Activated T-cell treated with anti-CD3 and anti-CD28 coated beads, Interleukin-2, amount 50 U/mL, for 24 hours (primary cell): ENCODE data around the gene FBXW5.
A peak's percentile ranks its signal among the peaks of the same experiment; 100 is the strongest.

ENCODE experiments used
- DNase-seq: peaks from one replicate; pipeline ENCODE4 v3.0.0-alpha.2; 2020
- H3K27ac Mint-ChIP-seq: 2 replicates; pipeline ENCODE4 v1.8.0; 2020; ENCODE audit warnings: mild to moderate bottlenecking, mixed read lengths
- H3K27me3 Mint-ChIP-seq: 2 replicates; pipeline ENCODE4 v1.8.0; 2020; ENCODE audit warnings: mixed read lengths
- H3K36me3 Mint-ChIP-seq: 2 replicates; pipeline ENCODE4 v1.8.0; 2020; ENCODE audit warnings: low read depth, mixed read lengths
- H3K4me1 Mint-ChIP-seq: 2 replicates; pipeline ENCODE4 v1.8.0; 2020; ENCODE audit warnings: low read depth, mixed read lengths
- H3K4me3 Mint-ChIP-seq: 2 replicates; pipeline ENCODE4 v1.8.0; 2020; ENCODE audit warnings: mild to moderate bottlenecking, moderate library complexity, mixed read lengths
- H3K9me3 Mint-ChIP-seq: 2 replicates; pipeline ENCODE4 v1.8.0; 2020; ENCODE audit warnings: mixed read lengths

Gene FBXW5

GRCh38 chr9:136910197-136910900, 34.2 kb downstream of the FBXW5 start:
- no peaks in the 10 kb centered on the region for H3K27me3 Mint-ChIP-seq
- peaks cover 93% of the 10 kb centered on the region for H3K36me3 Mint-ChIP-seq

GRCh38 chr9:136907011-136907914, 37.3 kb downstream of the FBXW5 start:
- H3K4me3 Mint-ChIP-seq: no peak overlapping the region
- peaks cover 23% of the 10 kb centered on the region for H3K4me1 Mint-ChIP-seq
- peaks cover 93% of the 10 kb centered on the region for H3K36me3 Mint-ChIP-seq
- no peaks in the 10 kb centered on the region for H3K9me3 Mint-ChIP-seq
- H3K27ac Mint-ChIP-seq: no peak overlapping the region
- no peak for DNase-seq
- no peaks in the 10 kb centered on the region for H3K27me3 Mint-ChIP-seq

More at GRCh38 chr9:136910197-136910900, 34.2 kb downstream of the FBXW5 start:
- peaks cover 7% of the 10 kb centered on the region for H3K4me1 Mint-ChIP-seq
- no peak overlapping the region for H3K4me3 Mint-ChIP-seq
- no peaks in the 10 kb centered on the region for H3K9me3 Mint-ChIP-seq
- H3K27ac Mint-ChIP-seq: peak overlapping the region; percentile 23
- DNase-seq: no peak

- Mint-ChIP-seq H3K27ac (peak overlapping the region; percentile 69), H3K36me3 (peaks cover 95% of the 10 kb centered on the region), H3K27me3 (no peaks in the 10 kb centered on the region), H3K4me1 (peaks cover 33% of the 10 kb centered on the region), H3K9me3 (no peaks in the 10 kb centered on the region), H3K4me3 (no peak overlapping the region)
- no peak for DNase-seq
These were observed 38.3 kb downstream of the FBXW5 start for GRCh38 chr9:136906266-136906665.

GRCh38 chr9:136903041-136903554, 41.4 kb downstream of the FBXW5 start:
- DNase-seq: no peak
- peaks cover 94% of the 10 kb centered on the region for H3K36me3 Mint-ChIP-seq
- peak overlapping the region; percentile 79 for H3K27ac Mint-ChIP-seq
- peaks cover 49% of the 10 kb centered on the region for H3K4me1 Mint-ChIP-seq
- no peaks in the 10 kb centered on the region for H3K9me3 Mint-ChIP-seq
- peak overlapping the region; percentile 18 for H3K4me3 Mint-ChIP-seq
- no peaks in the 10 kb centered on the region for H3K27me3 Mint-ChIP-seq

GRCh38 chr9:136902259-136902821, 42.2 kb downstream of the FBXW5 start:
- H3K27ac Mint-ChIP-seq: peak overlapping the region; percentile 96
- H3K27me3 Mint-ChIP-seq: no peaks in the 10 kb centered on the region
- peaks cover 88% of the 10 kb centered on the region for H3K36me3 Mint-ChIP-seq
- no peaks in the 10 kb centered on the region for H3K9me3 Mint-ChIP-seq
- peak overlapping the region; percentile 64 for H3K4me3 Mint-ChIP-seq
- peak; percentile 88 for DNase-seq
- peaks cover 49% of the 10 kb centered on the region for H3K4me1 Mint-ChIP-seq

GRCh38 chr9:136901516-136902258, 42.9 kb downstream of the FBXW5 start:
- Mint-ChIP-seq H3K36me3 (peaks cover 86% of the 10 kb centered on the region), H3K4me3 (peak overlapping the region; percentile 64), H3K27me3 (no peaks in the 10 kb centered on the region), H3K4me1 (peaks cover 52% of the 10 kb centered on the region), H3K9me3 (no peaks in the 10 kb centered on the region), H3K27ac (peak overlapping the region; percentile 96)
- peak; percentile 81 for DNase-seq

GRCh38 chr9:136900988-136901515, 43.5 kb downstream of the FBXW5 start:
- H3K27me3 Mint-ChIP-seq: no peaks in the 10 kb centered on the region
- DNase-seq: no peak
- H3K36me3 Mint-ChIP-seq: peaks cover 81% of the 10 kb centered on the region
- peak overlapping the region; percentile 96 for H3K27ac Mint-ChIP-seq
- H3K4me1 Mint-ChIP-seq: peaks cover 49% of the 10 kb centered on the region
- peak overlapping the region; percentile 64 for H3K4me3 Mint-ChIP-seq
- H3K9me3 Mint-ChIP-seq: no peaks in the 10 kb centered on the region

GRCh38 chr9:136900556-136900955, 44.0 kb downstream of the FBXW5 start:
- peaks cover 48% of the 10 kb centered on the region for H3K4me1 Mint-ChIP-seq
- H3K27ac Mint-ChIP-seq: peak overlapping the region; percentile 96
- H3K4me3 Mint-ChIP-seq: no peak overlapping the region
- H3K27me3 Mint-ChIP-seq: no peaks in the 10 kb centered on the region
- H3K9me3 Mint-ChIP-seq: no peaks in the 10 kb centered on the region
- H3K36me3 Mint-ChIP-seq: peaks cover 79% of the 10 kb centered on the region
- no peak for DNase-seq

GRCh38 chr9:136899196-136899595, 45.3 kb downstream of the FBXW5 start:
- no peaks in the 10 kb centered on the region for H3K27me3 Mint-ChIP-seq
- H3K4me1 Mint-ChIP-seq: peaks cover 49% of the 10 kb centered on the region
- H3K9me3 Mint-ChIP-seq: no peaks in the 10 kb centered on the region
- peak overlapping the region; percentile 77 for H3K27ac Mint-ChIP-seq
- peaks cover 78% of the 10 kb centered on the region for H3K36me3 Mint-ChIP-seq
- DNase-seq: no peak
- no peak overlapping the region for H3K4me3 Mint-ChIP-seq

- Mint-ChIP-seq H3K9me3 (no peaks in the 10 kb centered on the region), H3K36me3 (peaks cover 78% of the 10 kb centered on the region), H3K27ac (peak overlapping the region; percentile 12), H3K27me3 (no peaks in the 10 kb centered on the region), H3K4me1 (peaks cover 50% of the 10 kb centered on the region), H3K4me3 (no peak overlapping the region)
- no peak for DNase-seq
These were observed 45.9 kb downstream of the FBXW5 start for GRCh38 chr9:136898483-136899100.

GRCh38 chr9:136896027-136896426, 48.5 kb downstream of the FBXW5 start:
- Mint-ChIP-seq H3K4me3 (no peak overlapping the region), H3K27me3 (no peaks in the 10 kb centered on the region), H3K4me1 (peaks cover 37% of the 10 kb centered on the region), H3K9me3 (no peaks in the 10 kb centered on the region), H3K27ac (peak overlapping the region; percentile 26), H3K36me3 (peaks cover 74% of the 10 kb centered on the region)
- no peak for DNase-seq

- no peak for DNase-seq
- Mint-ChIP-seq H3K27ac (peak overlapping the region; percentile 59), H3K36me3 (peaks cover 63% of the 10 kb centered on the region), H3K27me3 (no peaks in the 10 kb centered on the region), H3K4me1 (peaks cover 45% of the 10 kb centered on the region), H3K9me3 (no peaks in the 10 kb centered on the region), H3K4me3 (no peak overlapping the region)
These were observed 53.9 kb downstream of the FBXW5 start for GRCh38 chr9:136890661-136891060.
